Breast epithelium (tissue), 4 donors: ENCODE measurements around the gene ATF1. TPM values are rescaled to one million over a fixed set of nuclear protein-coding genes. Genes with fewer than 3 reads are reported as not detected.

Experiments
- DNase-seq, 2 donors: peaks; one replicate each; pipeline ENCODE4 v3.0.0-alpha.2; 2019; ENCODE audit warnings: low spot score in 2 of 2
- H3K27ac ChIP-seq, 2 donors: fragments of 200-600 bp; sonication (generic) in 1 of 2; one replicate each; pipeline ENCODE4 v1.5.1; 2016 to 2019; ENCODE audit warnings: mild to moderate bottlenecking in 1 of 2
- H3K27me3 ChIP-seq, 2 donors: fragments of 200-600 bp; sonication (generic) in 1 of 2; one replicate each; pipeline versions ENCODE4 v1.5.1 to v1.6.0; 2017 to 2019; ENCODE audit warnings: control low read depth in 1 of 2, mild to moderate bottlenecking in 1 of 2
- H3K36me3 ChIP-seq: fragments of 200-600 bp; one replicate; pipeline ENCODE4 v1.5.1; 2019
- H3K4me1 ChIP-seq, 2 donors: fragments of 200-600 bp; sonication (generic); one replicate each; pipeline ENCODE4 v1.5.1; 2016 to 2019; ENCODE audit warnings: control low read depth in 1 of 2
- H3K4me3 ChIP-seq, 3 donors: fragments of 200-600 bp; sonication (generic); 1 replicate in 2 of 3; 2 replicates in 1 of 3; pipeline ENCODE4 v1.5.1; 2016 to 2019; ENCODE audit warnings: mild to moderate bottlenecking in 3 of 3, moderate library complexity in 2 of 3
- H3K9me3 ChIP-seq, 2 donors: fragments of 200-600 bp; sonication (generic) in 1 of 2; one replicate each; pipeline ENCODE4 v1.5.1; 2016 to 2019; ENCODE audit warnings: control low read depth in 1 of 2
- POLR2A ChIP-seq: fragments of 450-650 bp; IDR thresholded peaks from one replicate; pipeline ENCODE4 v1.6.1; 2016; ENCODE audit warnings: antibody characterized with exemption, mild to moderate bottlenecking, moderate library complexity
- POLR2AphosphoS5 ChIP-seq, 3 donors: sonication (generic); formaldehyde crosslinking; IDR thresholded peaks; one replicate each; pipeline ENCODE4 v1.6.1; 2017; ENCODE audit warnings: antibody characterized with exemption in 3 of 3
- intact Hi-C: fragments of 100-400 bp; cut with DNase I; formaldehyde crosslinking; loops from one replicate; pipeline ENCODE4 v1.15.1; 2023; ENCODE audit warnings: low total_unique reads
- total RNA-seq, 3 donors: library from RNA; depleted of rRNA; stranded (reverse); fragments of >200 nt; gene quantifications; one replicate each; pipeline ENCODE4 v1.1.0, GENCODE V29; 2016
- TF ChIP-seq, protein P1 (sequence below), 3 donors: fragments of 450-650 bp; IDR thresholded peaks; one replicate each; pipeline ENCODE4 v1.5.1; 2016 to 2017; ENCODE audit warnings: antibody characterized with exemption in 3 of 3, mild to moderate bottlenecking in 3 of 3, moderate library complexity in 3 of 3

Gene ATF1
- total RNA-seq, 3 donors from 2014 or later = 22.2 to 32.2 (median 27.2) TPM

DNA sequence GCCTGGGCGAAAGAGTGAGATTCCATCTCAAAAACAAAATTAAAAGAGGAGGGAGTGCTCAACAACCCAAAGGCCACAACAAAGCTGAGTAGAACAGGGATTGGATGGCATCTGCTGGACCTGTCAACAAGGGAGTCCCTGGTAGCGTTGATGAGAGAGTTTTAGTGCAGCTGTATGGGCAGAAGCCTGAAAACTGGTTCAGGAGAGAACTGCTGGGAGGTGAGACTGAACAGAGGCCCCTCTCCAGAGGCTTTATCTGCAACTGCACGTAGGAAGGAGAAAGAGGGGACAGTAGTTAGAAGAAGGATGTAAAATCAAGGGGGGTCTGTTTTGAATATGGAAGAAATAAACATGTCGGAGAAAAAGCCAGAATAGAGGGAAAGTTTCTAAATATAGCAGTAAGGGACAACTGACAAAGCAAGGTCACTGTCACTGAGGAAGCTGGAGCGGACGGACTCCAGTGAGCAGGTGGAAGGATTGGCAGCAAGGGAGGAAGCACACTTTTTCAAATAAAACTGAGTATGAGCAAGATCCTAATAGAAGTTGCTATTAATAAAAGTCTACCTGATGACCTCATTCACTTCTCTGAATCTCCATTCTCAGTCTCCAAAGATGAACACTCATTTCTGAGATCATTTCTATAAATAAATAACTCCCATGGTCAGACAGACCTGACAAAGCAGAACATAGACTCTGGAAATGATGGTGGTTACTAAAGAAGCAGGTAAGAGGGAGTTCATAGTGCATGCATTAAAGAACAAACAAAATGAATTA lies 11.8 kb upstream of the ATF1 start:
- Histone ChIP-seq H3K4me3 (no peak overlapping the region), H3K27me3 (no peaks in the 10 kb centered on the region), H3K27ac (no peak overlapping the region), H3K36me3 (no peaks in the 10 kb centered on the region), H3K4me1 (no peaks in the 10 kb centered on the region), H3K9me3 (no peaks in the 10 kb centered on the region)
- no peak for DNase-seq
- TF ChIP-seq POLR2AphosphoS5 (IDR thresholded peaks at IDR 0.05) = no peak
- TF ChIP-seq, protein P1, sequence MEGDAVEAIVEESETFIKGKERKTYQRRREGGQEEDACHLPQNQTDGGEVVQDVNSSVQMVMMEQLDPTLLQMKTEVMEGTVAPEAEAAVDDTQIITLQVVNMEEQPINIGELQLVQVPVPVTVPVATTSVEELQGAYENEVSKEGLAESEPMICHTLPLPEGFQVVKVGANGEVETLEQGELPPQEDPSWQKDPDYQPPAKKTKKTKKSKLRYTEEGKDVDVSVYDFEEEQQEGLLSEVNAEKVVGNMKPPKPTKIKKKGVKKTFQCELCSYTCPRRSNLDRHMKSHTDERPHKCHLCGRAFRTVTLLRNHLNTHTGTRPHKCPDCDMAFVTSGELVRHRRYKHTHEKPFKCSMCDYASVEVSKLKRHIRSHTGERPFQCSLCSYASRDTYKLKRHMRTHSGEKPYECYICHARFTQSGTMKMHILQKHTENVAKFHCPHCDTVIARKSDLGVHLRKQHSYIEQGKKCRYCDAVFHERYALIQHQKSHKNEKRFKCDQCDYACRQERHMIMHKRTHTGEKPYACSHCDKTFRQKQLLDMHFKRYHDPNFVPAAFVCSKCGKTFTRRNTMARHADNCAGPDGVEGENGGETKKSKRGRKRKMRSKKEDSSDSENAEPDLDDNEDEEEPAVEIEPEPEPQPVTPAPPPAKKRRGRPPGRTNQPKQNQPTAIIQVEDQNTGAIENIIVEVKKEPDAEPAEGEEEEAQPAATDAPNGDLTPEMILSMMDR (IDR thresholded peaks at IDR 0.05) = no peak
- intact Hi-C loops = no loop called here

DNA sequence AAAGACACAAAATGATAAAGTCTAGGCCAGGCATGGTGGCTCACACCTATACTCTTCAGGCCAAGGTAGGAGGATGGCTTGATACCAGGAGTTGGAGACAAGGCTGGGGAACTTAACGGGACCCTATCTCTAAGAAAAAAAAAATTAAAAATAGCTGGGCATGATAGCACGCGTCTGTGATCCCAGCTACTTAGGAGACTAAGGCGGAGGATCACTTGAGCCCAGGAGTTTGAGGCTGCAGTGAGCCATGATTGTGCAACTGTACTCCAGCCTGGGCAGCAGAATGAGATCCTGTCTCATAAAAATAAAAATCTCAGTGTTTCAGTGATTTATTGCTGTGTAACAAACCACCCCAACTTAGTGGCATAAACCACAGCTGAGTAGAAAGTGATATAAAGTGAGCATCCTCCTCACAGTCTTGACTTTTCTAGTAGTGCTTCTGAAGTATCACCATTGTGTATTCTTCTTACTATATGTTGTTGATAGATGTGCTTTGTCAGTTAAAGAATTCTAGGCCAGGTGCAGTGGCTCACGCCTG lies 10.6 kb upstream of the ATF1 start:
- H3K4me3 ChIP-seq = no peak overlapping the region
- no peaks in the 10 kb centered on the region for H3K36me3 ChIP-seq
- TF ChIP-seq, protein P1 (IDR thresholded peaks at IDR 0.05) = no peak
- TF ChIP-seq POLR2AphosphoS5 (IDR thresholded peaks at IDR 0.05) (no peak), POLR2A (no peak)
- H3K4me1 ChIP-seq = no peaks in the 10 kb centered on the region
- no peak for DNase-seq
- no peak overlapping the region for H3K27ac ChIP-seq
- no peaks in the 10 kb centered on the region for H3K9me3 ChIP-seq
- intact Hi-C loops = no loop called here
- H3K27me3 ChIP-seq = no peaks in the 10 kb centered on the region

DNA sequence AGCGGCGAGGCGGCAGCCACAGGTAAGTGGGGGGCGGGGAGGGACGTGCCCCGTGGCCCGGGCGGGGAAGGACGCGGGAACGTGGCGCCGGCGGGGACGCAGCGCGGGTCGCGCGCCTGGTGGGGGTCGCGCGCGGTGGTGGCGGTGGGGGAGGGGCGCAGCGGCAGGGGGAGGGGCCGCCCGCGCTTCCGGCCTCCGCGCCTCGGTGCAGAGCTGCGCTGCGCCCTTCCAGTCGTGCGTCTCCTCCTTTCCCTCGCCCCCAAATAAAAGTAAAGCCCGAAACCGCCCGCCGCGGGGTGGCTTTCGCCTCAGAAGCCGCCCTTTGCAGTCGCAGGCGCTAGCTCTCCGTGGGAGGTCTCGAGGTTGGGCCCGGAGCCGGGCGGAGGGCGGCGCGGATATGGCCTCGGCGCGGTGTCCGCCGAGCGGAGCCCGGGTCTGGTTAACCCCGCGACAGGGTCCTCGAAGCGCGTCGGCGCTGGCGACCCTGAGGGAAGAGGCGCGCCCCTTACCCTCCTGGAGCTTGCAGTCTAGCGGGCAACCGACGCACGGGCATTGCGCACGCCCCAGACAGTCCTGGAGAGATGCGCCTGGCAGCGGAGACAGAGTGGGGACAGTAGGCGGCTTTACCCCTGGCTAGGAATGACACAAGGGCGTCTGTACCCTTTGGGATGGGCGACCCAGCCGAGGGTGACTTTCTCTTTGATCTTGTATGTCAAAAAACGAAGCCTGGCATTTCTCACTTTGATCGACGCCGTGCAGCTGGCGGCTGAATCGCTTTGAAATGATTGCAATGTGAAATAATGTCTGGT lies 589 bp downstream of the ATF1 start:
- peaks cover 4 to 5% of the 10 kb centered on the region in 2 donors for H3K4me1 ChIP-seq

DNA sequence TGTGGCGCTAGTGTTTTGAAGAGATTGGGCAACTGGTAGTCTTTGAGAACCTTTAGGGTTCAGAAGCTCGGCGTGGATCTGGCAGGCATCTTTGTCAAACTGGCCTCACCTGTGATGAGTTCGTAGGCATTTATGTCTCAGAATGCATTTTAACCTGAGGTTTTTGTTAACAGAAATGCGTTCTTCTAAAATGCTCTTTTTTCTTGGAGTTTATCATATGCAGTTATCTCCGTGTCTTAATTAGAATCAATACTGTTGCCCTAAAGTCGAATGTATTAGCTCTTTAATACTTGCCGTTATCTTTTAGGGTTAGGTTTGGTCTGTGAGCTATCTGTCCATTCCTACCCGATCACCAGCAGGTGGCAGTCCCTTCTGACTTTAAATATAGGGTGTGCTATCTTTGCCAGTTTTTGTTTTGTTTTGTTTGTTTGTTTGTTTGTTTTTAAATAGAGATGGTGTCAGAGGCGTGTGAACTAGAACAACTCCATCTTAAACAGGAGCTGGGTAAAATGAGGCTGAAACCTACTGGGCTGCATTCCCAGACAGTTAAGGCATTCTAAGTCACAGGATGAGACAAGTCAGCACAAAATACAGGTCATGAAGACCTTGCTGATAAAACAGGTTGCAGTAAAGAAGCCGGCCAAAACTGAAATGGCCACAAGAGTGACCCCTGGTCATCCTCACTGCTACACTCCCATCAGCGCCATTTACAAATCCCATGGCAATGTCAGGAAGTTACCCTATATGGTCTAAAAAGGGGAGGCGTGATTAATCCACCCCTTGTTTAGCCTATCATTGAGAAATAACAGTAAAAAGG lies 1.4 kb downstream of the ATF1 start:
- intact Hi-C loops = no loop called here

More for the DNA sequence above, 589 bp downstream of the ATF1 start:
- peak in 1 of 2 donors; percentile 31 for DNase-seq
- H3K9me3 ChIP-seq = no peaks in the 10 kb centered on the region
- no peaks in the 10 kb centered on the region for H3K27me3 ChIP-seq
- H3K36me3 ChIP-seq = no peaks in the 10 kb centered on the region
- intact Hi-C loops = no loop called here
- peak overlapping the region; percentile 73 to 91 (median 91) for H3K4me3 ChIP-seq
- TF ChIP-seq POLR2A (no peak), POLR2AphosphoS5 (IDR thresholded peaks at IDR 0.05) (no peak)
- TF ChIP-seq, protein P1 (IDR thresholded peaks at IDR 0.05) = no peak
- peak overlapping the region; percentile 94 to 99 for H3K27ac ChIP-seq

More for the DNA sequence above, 1.4 kb downstream of the ATF1 start:
- no peaks in the 10 kb centered on the region for H3K9me3 ChIP-seq
- TF ChIP-seq POLR2A (no peak), POLR2AphosphoS5 (IDR thresholded peaks at IDR 0.05) (no peak)
- TF ChIP-seq, protein P1 (IDR thresholded peaks at IDR 0.05) = peak; percentile 32 to 70 (median 66)
- no peaks in the 10 kb centered on the region for H3K27me3 ChIP-seq
- H3K36me3 ChIP-seq = no peaks in the 10 kb centered on the region
- peak overlapping the region; percentile 94 to 99 for H3K27ac ChIP-seq
- peak overlapping the region; percentile 73 to 91 (median 91) for H3K4me3 ChIP-seq
- no peak for DNase-seq
- peaks cover 4 to 5% of the 10 kb centered on the region in 2 donors for H3K4me1 ChIP-seq
